TTC549 (cell line): ENCODE results near the gene ARL5A.
A peak's percentile ranks its signal among the peaks of the same experiment; 100 is the strongest.
"Not testable (repeated sequence)": the region's sequence is repeated elsewhere in the genome, so short reads cannot be mapped to it uniquely, and the experiment has no call there.

Source experiments
- FAIRE-seq: peaks from 2 replicates; lab custom pipeline; 2012; peaks lifted over from hg19 to GRCh38; lab: Jason Lieb, UNC

Gene ARL5A, protein sequence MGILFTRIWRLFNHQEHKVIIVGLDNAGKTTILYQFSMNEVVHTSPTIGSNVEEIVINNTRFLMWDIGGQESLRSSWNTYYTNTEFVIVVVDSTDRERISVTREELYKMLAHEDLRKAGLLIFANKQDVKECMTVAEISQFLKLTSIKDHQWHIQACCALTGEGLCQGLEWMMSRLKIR

GRCh38 chr2:151828143-151828889 is at the start of gene ARL5A:
Gene ARL5A (minus strand): TSS chr2:151828421. CDS start chr2:151828176, 245 bp downstream.
- FAIRE-seq, result peak; percentile 19

DNA sequence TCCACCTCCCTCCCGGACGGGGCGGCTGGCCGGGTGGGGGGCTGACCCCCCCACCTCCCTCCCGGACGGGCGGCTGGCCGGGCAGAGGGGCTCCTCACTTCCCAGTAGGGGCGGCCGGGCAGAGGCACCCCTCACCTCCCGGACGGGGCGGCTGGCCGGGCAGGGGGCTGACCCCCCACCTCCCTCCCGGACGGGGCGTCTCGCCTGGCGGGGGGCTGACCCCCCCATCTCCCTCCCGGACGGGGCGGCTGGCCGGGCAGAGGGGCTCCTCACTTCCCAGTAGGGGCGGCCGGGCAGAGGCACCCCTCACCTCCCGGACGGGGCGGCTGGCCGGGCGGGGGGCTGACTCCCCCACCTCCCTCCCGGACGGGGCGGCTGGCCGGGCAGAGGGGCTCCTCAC is 47.4 kb upstream of the ARL5A start:
- FAIRE-seq, result not testable (repeated sequence)

- FAIRE-seq, result no peak
Observed at GRCh38 chr2:151872463-151872862, 44.2 kb upstream of the ARL5A start.

DNA sequence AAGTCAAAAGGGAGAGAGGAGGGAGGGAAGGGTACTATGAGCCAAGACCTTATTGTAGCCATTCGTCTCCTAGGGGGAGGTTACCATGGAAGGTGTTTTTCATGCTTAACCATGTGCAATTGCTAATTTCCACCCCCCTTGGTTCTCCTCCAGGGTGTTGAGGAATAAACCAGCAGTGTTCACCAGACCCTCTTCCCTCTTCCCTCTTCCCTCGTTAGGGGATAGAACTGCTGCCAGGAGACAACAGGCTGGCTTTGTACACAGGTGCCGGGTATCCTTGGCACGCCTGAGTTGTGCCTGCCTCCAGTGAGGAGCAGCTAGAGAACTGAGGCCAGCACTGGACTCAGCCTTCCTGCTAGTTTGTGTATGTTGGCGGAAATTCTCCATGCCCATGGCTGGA is 41.1 kb upstream of the ARL5A start:
- no peak for FAIRE-seq

DNA sequence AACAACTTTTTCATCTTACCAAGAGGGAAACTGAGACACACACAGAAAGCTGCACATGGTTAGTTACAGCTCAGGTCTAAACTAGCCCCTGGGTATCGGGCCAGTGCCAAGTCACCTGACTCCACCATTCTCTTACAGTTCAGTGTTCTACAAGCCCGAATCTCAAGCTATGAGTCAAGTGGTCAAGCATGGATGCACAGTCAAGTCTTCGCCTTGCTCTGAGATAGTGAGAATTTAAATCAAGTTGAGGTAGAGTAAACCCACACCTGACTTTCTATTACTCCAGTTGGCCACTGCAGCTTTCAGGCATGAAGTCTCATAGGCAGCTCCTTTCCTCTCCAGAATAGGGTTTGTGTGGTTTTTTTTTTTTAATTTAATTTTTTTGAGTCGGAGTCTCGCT is 34.5 kb upstream of the ARL5A start:
- FAIRE-seq, result no peak

- no peak for FAIRE-seq
Observed at GRCh38 chr2:151861174-151861573, 33.0 kb upstream of the ARL5A start.

DNA sequence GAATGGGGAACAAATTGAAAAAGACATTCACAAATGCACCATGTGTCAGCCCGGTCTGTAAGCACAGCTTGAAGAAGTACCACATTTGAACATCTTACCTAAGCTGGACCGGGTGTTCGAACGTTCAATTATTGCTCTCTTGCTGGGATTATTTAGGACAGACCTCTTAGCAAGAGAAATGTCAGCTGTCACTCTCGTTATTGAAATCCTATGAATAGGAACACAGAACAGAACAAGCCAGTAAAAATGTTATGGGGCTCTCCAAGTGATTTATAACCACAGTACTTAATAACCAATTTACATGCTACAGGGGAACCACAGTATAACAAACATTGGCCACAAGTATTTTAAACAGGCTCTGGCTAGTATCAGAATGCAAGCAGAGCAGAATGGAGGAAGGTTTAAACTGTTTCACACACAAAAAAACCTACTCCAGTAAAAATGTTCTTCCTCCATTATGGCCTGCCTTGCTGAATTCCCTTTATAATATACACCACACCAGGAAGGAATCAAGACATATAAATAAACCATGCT is 32.5 kb upstream of the ARL5A start:
- FAIRE-seq, result no peak

- FAIRE-seq, result no peak
Observed at GRCh38 chr2:151860210-151860609, 32.0 kb upstream of the ARL5A start.

DNA sequence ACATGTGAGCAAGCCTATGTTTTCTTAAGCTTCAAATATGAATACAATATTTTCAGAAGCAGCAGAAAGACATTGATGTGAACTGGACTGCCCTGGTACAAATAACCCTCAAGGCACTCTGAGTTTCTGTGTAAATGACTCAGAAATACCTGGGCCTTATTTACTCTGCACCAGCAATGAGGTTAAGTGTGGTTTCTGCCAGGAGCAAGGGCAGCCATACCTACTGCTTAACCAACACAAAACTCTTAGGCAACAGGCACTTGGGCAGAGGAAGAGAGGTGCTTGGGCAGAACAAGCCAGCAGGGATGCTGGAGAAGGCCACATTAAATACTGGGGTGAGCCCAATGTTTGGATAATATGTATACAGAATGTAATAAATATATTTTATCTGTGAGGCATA is 29.4 kb upstream of the ARL5A start:
- FAIRE-seq, result no peak

DNA sequence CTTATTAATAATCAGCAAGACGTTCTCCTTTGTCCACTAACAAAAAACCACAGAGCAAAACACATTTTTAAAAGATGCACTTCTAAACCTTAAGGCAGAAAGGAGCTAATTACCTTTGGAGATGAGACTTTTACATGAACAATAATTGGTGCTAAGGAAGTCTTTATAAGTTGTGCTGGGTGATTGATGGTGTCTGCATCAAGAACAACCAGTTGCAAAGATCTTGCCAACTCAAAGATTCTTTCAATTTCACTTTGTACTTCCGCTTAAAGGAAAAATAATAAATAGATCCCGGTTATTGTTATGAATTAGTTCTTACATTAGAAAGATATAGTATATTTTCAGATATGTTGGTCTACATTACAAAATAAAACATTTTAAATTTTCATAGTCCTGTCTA is 26.9 kb upstream of the ARL5A start:
- FAIRE-seq, result no peak

GRCh38 chr2:151853070-151853758 is 25.0 kb upstream of the ARL5A start:
- FAIRE-seq, result no peak

DNA sequence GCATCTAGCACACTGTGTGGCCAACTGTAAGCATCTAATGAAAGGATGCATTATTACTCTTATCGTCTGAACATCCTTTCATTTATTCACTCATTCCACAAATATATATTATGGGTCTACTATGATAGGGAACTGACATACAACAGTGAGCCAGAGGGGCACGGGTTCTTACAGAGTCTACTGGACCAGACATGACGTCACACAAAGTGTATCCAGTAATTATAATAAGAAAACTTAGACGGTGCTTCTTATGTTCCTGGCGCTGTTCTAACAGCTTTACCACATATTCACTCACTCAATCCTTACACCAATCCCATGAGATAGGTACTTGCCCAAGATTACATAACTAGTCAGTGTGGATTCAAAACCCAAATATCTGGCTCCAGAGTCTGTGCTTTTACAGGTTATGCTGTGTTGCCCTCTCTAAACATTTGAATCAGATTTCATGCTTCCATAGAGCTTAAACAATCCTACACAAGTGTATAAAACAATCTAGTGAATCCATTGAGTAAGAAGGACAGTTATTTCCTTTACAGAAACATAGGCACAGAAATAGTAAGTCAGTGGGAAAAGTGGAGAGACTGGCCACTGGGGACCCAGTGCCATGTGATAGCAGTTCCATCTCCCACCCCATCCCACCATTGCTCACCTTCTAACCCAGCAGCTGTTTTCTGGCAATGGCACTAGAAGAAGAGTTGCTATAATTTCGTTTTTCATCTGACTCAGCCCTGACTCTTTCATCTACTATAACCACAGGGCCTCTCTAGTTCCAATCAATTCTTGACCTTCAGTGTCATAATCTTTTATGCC is 24.2 kb upstream of the ARL5A start:
- no peak for FAIRE-seq

GRCh38 chr2:151851761-151852160 is 23.5 kb upstream of the ARL5A start:
- FAIRE-seq, result no peak

DNA sequence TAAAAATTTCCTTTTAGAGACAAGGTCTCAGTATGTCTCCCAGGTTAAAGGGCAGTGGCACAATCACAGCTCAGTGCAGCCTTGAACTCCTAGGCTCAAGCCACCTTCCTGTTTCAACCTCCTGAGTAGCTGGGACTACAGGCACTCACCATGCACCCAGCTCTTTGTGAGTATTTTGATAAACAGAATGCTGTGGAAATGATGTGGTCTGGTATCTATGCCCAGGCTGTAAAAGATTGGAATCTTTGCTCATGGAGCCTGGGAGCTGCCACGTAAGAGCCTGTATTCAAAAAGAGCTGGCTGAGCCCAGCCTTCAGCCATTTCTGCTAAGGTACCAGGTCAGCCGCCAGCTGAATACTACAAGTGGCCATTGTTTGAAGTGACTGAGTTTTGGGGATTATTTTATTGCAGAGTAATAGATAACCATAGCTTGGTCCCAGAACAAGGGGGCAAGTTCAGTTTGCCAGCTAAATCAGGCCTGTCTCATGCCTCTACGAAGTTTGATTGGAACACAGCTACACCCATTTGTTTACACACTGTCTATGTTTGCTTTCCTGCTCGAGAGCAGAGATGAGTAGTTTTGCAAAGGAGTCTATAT is 21.3 kb upstream of the ARL5A start:
- no peak for FAIRE-seq

- FAIRE-seq, result no peak
Observed at GRCh38 chr2:151845884-151846283, 17.7 kb upstream of the ARL5A start.

DNA sequence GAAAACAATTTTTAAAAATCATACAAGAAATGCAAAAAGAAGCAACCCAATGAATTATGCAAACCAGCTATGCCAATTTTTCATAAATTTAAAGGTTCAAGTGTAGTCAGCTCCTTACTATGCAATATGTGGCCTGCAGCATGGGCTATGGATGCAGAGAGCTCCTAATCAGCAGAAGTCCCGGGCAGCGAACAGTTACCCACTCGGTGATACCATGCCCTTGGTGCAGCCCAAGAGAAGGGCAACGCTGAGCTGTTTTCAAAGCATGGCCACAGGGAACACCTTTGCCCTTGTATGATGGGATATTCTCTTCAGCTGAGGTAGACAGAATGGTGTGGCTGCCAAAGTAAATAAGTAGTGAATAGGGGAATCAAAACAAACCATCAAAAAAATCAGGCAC is 17.3 kb upstream of the ARL5A start:
- no peak for FAIRE-seq

GRCh38 chr2:151844211-151844896 is 16.1 kb upstream of the ARL5A start:
- FAIRE-seq, result no peak

GRCh38 chr2:151843691-151844061 is 15.5 kb upstream of the ARL5A start:
- no peak for FAIRE-seq

DNA sequence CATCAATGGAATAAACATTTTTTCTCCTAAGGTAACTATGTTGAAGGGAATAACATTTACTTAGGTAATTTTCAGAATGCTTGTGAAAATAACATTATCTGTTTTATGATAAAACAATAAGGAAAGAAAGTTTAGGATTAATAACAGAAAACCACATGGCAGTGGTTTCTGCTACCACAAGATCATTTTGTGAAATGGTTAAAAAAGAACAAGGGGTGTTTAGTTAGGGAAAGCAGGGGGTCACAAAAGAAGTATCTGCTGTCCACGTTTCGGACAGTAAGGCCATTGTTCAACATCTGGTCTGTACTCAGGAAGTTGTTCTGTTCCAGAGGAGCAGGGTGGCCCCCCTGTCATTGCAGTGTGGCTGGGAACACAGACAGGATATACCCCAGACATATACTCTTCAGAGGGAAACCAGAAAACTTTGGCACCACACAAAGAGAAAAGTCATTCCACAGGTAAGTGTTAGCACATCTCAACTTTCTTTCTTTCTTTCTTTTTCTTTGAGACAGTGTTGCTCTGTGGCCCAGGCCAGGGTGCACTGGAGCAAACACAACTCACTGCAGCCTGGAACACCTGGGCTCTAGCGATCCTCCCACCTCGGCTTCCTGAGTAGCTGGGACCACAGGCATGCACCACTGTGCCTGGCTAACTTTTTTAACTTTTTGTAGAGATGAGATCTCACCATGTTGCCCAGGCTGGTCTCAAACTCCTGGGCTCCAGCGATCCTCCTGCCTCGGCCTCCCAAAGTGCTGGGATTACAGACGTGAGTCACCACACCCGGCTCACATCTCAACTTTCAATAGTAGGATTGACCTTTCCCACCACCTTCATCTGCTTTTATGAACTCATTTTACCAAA is 14.8 kb upstream of the ARL5A start:
- FAIRE-seq, result no peak

DNA sequence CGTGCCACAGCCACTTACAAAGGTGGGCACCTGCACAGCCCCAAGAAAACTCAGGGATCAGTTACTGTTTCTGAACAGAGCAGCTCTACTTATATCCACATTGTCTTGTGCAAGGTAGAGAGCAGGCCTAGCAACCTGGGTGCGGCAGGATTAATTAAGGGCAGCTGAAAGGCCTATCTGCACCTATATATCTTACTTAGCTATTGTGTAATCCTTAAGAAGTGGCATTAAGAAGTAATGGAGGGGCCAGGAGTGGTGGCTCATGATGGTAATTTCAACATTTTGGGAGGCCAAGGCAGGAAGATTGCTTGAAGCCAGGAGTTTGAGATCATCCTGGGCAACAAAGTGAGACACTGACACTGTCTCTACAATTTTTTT is 12.8 kb upstream of the ARL5A start:
- FAIRE-seq, result no peak
